B cell (primary cell): ENCODE data around the gene MAP3K14.

Experiments
- EZH2 ChIP-seq: IDR thresholded peaks from 2 replicates; pipeline ENCODE4 v1.6.1; 2012; ENCODE audit warnings: borderline replicate concordance, low read depth, mild to moderate bottlenecking, moderate library complexity, low read length; ENCODE audit not compliant: insufficient read depth, poor library complexity, severe bottlenecking
- TF ChIP-seq, protein P1 (sequence below): fragments of 200-600 bp; IDR thresholded peaks from one replicate; pipeline ENCODE4 v1.8.0; 2022; ENCODE audit warnings: antibody characterized with exemption, mild to moderate bottlenecking

DNA sequence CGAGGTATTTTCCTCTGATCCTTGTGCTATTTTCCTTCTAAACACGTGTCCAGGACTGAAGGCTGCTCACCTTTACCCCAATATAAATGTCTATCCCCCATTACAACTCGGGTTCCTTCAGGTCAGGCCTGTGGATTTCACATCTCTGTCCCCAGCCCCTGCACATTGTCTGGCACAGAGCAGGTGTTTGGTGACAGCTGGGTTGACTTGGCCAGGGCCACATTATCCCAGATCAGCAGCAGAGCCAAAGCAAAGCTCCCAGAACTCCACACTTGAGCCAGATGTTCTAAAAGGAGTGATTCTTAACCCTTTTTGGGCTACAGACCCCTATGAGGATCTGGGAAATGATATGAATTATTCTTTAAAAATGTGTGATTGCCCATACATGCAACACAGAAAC is 36.9 kb downstream of the MAP3K14 start:
- no peak for TF ChIP-seq EZH2
- TF ChIP-seq, protein P1, sequence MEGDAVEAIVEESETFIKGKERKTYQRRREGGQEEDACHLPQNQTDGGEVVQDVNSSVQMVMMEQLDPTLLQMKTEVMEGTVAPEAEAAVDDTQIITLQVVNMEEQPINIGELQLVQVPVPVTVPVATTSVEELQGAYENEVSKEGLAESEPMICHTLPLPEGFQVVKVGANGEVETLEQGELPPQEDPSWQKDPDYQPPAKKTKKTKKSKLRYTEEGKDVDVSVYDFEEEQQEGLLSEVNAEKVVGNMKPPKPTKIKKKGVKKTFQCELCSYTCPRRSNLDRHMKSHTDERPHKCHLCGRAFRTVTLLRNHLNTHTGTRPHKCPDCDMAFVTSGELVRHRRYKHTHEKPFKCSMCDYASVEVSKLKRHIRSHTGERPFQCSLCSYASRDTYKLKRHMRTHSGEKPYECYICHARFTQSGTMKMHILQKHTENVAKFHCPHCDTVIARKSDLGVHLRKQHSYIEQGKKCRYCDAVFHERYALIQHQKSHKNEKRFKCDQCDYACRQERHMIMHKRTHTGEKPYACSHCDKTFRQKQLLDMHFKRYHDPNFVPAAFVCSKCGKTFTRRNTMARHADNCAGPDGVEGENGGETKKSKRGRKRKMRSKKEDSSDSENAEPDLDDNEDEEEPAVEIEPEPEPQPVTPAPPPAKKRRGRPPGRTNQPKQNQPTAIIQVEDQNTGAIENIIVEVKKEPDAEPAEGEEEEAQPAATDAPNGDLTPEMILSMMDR: no peak
